ENCODE data around the gene WFS1. TPM values are rescaled to one million over a fixed set of nuclear protein-coding genes. Genes with fewer than 3 reads are reported as not detected.
A peak's percentile ranks its signal among the peaks of the same experiment; 100 is the strongest.

The WFS1 gene
- total and polyA plus RNA-seq, 2 experiments from 2014 or later = 36.1 to 43.1 TPM

GRCh38 chr4:6277139-6277802, 7.6 kb downstream of the WFS1 start:
- no peak overlapping the region for H3K4me3 ChIP-seq
- H4K20me1 ChIP-seq (ENCODE audit: insufficient read depth, poor library complexity, severe bottlenecking) = no peaks in the 10 kb centered on the region
- no peak overlapping the region for H3K4me2 ChIP-seq
- 90% methylated on average over 24 of the region's 24 CpGs for WGBS (ENCODE audit: low lambda C conversion rate, missing lambda C conversion rate)
- H3K9me2 ChIP-seq (replicated peaks; ENCODE audit: insufficient read depth) = no peaks in the 10 kb centered on the region
- DNase-seq (ENCODE audit: low spot score) = no peak
- no peaks in the 10 kb centered on the region for H3K36me3 ChIP-seq (replicated peaks; ENCODE audit: insufficient read depth, low read depth)
- no peak for TF ChIP-seq CTCF (IDR thresholded peaks at IDR 0.05; ENCODE audit: poor library complexity)
- no peak for TF ChIP-seq EZH2 (IDR thresholded peaks at IDR 0.05; ENCODE audit: borderline replicate concordance)
- TF ChIP-seq EZH2phosphoT487 (IDR thresholded peaks at IDR 0.05; ENCODE audit: low read depth, severe bottlenecking, unreplicated experiment) = no peak
- H2AFZ ChIP-seq = no peak overlapping the region
- no peaks in the 10 kb centered on the region for H3K27me3 ChIP-seq
- H3K9me3 ChIP-seq (ENCODE audit: low read depth) = no peaks in the 10 kb centered on the region
- peaks cover 36% of the 10 kb centered on the region for H3K79me2 ChIP-seq
- peaks cover 51% of the 10 kb centered on the region for H3K4me1 ChIP-seq (ENCODE audit: insufficient read depth)
- peak overlapping the region; percentile 81 for H3K27ac ChIP-seq

GRCh38 chr4:6277935-6278800, 8.5 kb downstream of the WFS1 start:
- no peak for DNase-seq (ENCODE audit: low spot score)
- Histone ChIP-seq H3K27me3 (no peaks in the 10 kb centered on the region), H3K27ac (peak overlapping the region; percentile 93), H3K4me3 (no peak overlapping the region), H4K20me1 (ENCODE audit: insufficient read depth, poor library complexity, severe bottlenecking) (no peaks in the 10 kb centered on the region), H2AFZ (no peak overlapping the region), H3K4me1 (ENCODE audit: insufficient read depth) (peaks cover 42% of the 10 kb centered on the region), H3K79me2 (peaks cover 30% of the 10 kb centered on the region), H3K4me2 (peak overlapping the region; percentile 61), H3K36me3 (replicated peaks; ENCODE audit: insufficient read depth, low read depth) (no peaks in the 10 kb centered on the region), H3K9me2 (replicated peaks; ENCODE audit: insufficient read depth) (no peaks in the 10 kb centered on the region), H3K9me3 (ENCODE audit: low read depth) (no peaks in the 10 kb centered on the region)
- TF ChIP-seq EZH2 (IDR thresholded peaks at IDR 0.05; ENCODE audit: borderline replicate concordance) = no peak
- TF ChIP-seq CTCF (IDR thresholded peaks at IDR 0.05; ENCODE audit: poor library complexity) = no peak
- no peak for TF ChIP-seq EZH2phosphoT487 (IDR thresholded peaks at IDR 0.05; ENCODE audit: low read depth, severe bottlenecking, unreplicated experiment)
- 85% methylated on average over 21 of the region's 21 CpGs for WGBS (ENCODE audit: low lambda C conversion rate, missing lambda C conversion rate)

- no peaks in the 10 kb centered on the region for H3K9me2 ChIP-seq (replicated peaks; ENCODE audit: insufficient read depth)
- H2AFZ ChIP-seq = no peak overlapping the region
- peak overlapping the region; percentile 93 for H3K27ac ChIP-seq
- no peaks in the 10 kb centered on the region for H4K20me1 ChIP-seq (ENCODE audit: insufficient read depth, poor library complexity, severe bottlenecking)
- H3K4me2 ChIP-seq = peak overlapping the region; percentile 61
- H3K4me1 ChIP-seq (ENCODE audit: insufficient read depth) = peaks cover 36% of the 10 kb centered on the region
- H3K27me3 ChIP-seq = no peaks in the 10 kb centered on the region
- DNase-seq (ENCODE audit: low spot score) = peak; percentile 72
- H3K36me3 ChIP-seq (replicated peaks; ENCODE audit: insufficient read depth, low read depth) = no peaks in the 10 kb centered on the region
- TF ChIP-seq EZH2phosphoT487 (IDR thresholded peaks at IDR 0.05; ENCODE audit: low read depth, severe bottlenecking, unreplicated experiment) = no peak
- no peak for TF ChIP-seq EZH2 (IDR thresholded peaks at IDR 0.05; ENCODE audit: borderline replicate concordance)
- H3K79me2 ChIP-seq = peaks cover 26% of the 10 kb centered on the region
- no peaks in the 10 kb centered on the region for H3K9me3 ChIP-seq (ENCODE audit: low read depth)
- WGBS (ENCODE audit: low lambda C conversion rate, missing lambda C conversion rate) = 56% methylated on average over 10 of the region's 10 CpGs
- H3K4me3 ChIP-seq = no peak overlapping the region
Observed at GRCh38 chr4:6278801-6279197, 9.1 kb downstream of the WFS1 start.
